Measurements from ENCODE around the gene NHLRC3.

DNA sequence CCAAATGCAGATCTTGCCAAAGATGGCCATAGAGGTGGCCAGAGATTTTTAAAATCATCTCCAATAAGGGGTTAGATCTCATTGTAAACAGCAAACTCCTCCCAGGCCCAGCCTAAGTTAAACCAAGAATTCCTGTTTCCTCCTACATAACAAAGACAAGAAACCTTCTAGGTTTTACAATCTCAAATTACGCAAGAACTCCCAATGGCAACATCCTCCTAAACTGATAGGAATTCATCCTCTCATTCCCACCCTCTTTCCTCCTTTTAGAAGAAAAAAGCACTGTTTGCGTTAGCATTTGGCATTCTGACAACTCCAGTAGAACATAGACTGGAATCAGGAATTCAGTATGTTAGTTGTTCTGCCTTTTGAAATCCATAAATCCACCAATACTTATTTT lies 14.9 kb upstream of the NHLRC3 start:
- TF ChIP-seq, protein P1, sequence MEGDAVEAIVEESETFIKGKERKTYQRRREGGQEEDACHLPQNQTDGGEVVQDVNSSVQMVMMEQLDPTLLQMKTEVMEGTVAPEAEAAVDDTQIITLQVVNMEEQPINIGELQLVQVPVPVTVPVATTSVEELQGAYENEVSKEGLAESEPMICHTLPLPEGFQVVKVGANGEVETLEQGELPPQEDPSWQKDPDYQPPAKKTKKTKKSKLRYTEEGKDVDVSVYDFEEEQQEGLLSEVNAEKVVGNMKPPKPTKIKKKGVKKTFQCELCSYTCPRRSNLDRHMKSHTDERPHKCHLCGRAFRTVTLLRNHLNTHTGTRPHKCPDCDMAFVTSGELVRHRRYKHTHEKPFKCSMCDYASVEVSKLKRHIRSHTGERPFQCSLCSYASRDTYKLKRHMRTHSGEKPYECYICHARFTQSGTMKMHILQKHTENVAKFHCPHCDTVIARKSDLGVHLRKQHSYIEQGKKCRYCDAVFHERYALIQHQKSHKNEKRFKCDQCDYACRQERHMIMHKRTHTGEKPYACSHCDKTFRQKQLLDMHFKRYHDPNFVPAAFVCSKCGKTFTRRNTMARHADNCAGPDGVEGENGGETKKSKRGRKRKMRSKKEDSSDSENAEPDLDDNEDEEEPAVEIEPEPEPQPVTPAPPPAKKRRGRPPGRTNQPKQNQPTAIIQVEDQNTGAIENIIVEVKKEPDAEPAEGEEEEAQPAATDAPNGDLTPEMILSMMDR (IDR thresholded peaks at IDR 0.05; ENCODE audit: borderline replicate concordance, extremely low read depth, low read length, poor library complexity, severe bottlenecking): no peak
- TF ChIP-seq EZH2 (IDR thresholded peaks at IDR 0.05; ENCODE audit: borderline replicate concordance, low read depth, low read length, severe bottlenecking): no peak
